A549 (cell line): Measurements from ENCODE around the gene TLNRD1. TPM values are rescaled to one million over a fixed set of nuclear protein-coding genes. Genes with fewer than 3 reads are reported as not detected.

ENCODE experiments used
- ATAC-seq, 2 experiments: fragments of 200-7000 bp in 1 of 2; fragments of >200 bp in 1 of 2; cut with Nextera tagmentation in 1 of 2; cut with Tn5 transposase in 1 of 2; 3 replicates each; pipeline versions ENCODE4 v1.8.0 to v1.9.1; 2018 to 2020; ENCODE audit warnings: mild to moderate bottlenecking in 1 of 2, moderate library complexity in 1 of 2
- CTCF ChIA-PET: fragments of 300-600 bp; sonication (Branson Sonifier 250); formaldehyde crosslinking; extraction: SDS; loops from one replicate; lab custom pipeline; 2021; ENCODE audit warnings: antibody characterized with exemption, inconsistent platforms; lab: Yijun Ruan, JAX
- POLR2A ChIA-PET: fragments of 350-600 bp; formaldehyde crosslinking; extraction: SDS; loops from one replicate; lab custom pipeline; 2021; ENCODE audit warnings: antibody characterized with exemption, inconsistent platforms; lab: Yijun Ruan, JAX
- DNase-seq, 2 experiments: peaks; one replicate each; pipeline versions ENCODE4 v3.0.0 to v3.0.0-alpha.2; 2011 to 2016; ENCODE audit warnings: low read depth in 1 of 2, low spot score in 1 of 2
- FAIRE-seq: peaks from 2 replicates; lab custom pipeline; 2011; peaks lifted over from hg19 to GRCh38; lab: Jason Lieb, UNC
- H3K27ac ChIP-seq, 2 experiments: fragments of >200 bp; sonication (Bioruptor Twin); formaldehyde crosslinking; 3 replicates each; pipeline ENCODE4 v1.5.1; 2016 to 2017
- H3K4me1 ChIP-seq: fragments of >200 bp; sonication (Bioruptor Twin); formaldehyde crosslinking; 3 replicates; pipeline ENCODE4 v1.6.1; 2016
- H3K4me2 ChIP-seq: fragments of >200 bp; sonication (Bioruptor Twin); formaldehyde crosslinking; 3 replicates; pipeline ENCODE4 v1.6.1; 2016
- H3K4me3 ChIP-seq: fragments of >200 bp; sonication (Bioruptor Twin); formaldehyde crosslinking; 3 replicates; pipeline ENCODE4 v1.5.1; 2016
- H3K9me3 ChIP-seq: fragments of >200 bp; sonication (Bioruptor Twin); formaldehyde crosslinking; 3 replicates; pipeline ENCODE4 v1.6.1; 2016
- CBX2 ChIP-seq: fragments of 200-600 bp; sonication (generic); IDR thresholded peaks from 2 replicates; pipeline ENCODE4 v1.6.1; 2016; ENCODE audit warnings: low read depth, mild to moderate bottlenecking, borderline replicate concordance
- CEBPB ChIP-seq, 2 experiments: fragments of >200 bp in 1 of 2; sonication (Bioruptor Twin) in 1 of 2; formaldehyde crosslinking in 1 of 2; IDR thresholded peaks; 2 replicates each; pipeline ENCODE4 v1.6.1; 2012 to 2016
- CHD2 ChIP-seq: fragments of 150-350 bp; IDR thresholded peaks from 2 replicates; pipeline ENCODE4 v1.6.1; 2014; ENCODE audit warnings: low read length; ENCODE audit not compliant: partially characterized antibody
- CHD4 ChIP-seq: fragments of 200-600 bp; sonication (generic); IDR thresholded peaks from 2 replicates; pipeline ENCODE4 v1.6.1; 2016; ENCODE audit warnings: antibody characterized with exemption, mild to moderate bottlenecking, borderline replicate concordance
- EHF ChIP-seq: fragments of 250-450 bp; sonication (Bioruptor Pico); IDR thresholded peaks from 2 replicates; pipeline ENCODE4 v1.5.0; 2020; ENCODE audit warnings: mild to moderate bottlenecking
- EHMT2 ChIP-seq: fragments of 200-600 bp; sonication (generic); IDR thresholded peaks from 2 replicates; pipeline ENCODE4 v1.6.1; 2016; ENCODE audit warnings: antibody characterized with exemption, low read depth, mild to moderate bottlenecking, moderate library complexity
- FOSB ChIP-seq: fragments of 250-450 bp; sonication (Bioruptor Pico); IDR thresholded peaks from 2 replicates; pipeline ENCODE4 v1.5.0; 2020; ENCODE audit warnings: mild to moderate bottlenecking, moderate library complexity
- HDAC2 ChIP-seq: fragments of 200-600 bp; sonication (generic); IDR thresholded peaks from 2 replicates; pipeline ENCODE4 v1.6.1; 2016
- HEYL ChIP-seq: fragments of 250-450 bp; sonication (Bioruptor Pico); IDR thresholded peaks from 2 replicates; pipeline ENCODE4 v1.8.0; 2021; ENCODE audit warnings: mild to moderate bottlenecking, moderate library complexity
- HOXB13 ChIP-seq: fragments of 250-450 bp; sonication (Bioruptor Pico); IDR thresholded peaks from 2 replicates; pipeline ENCODE4 v1.5.0; 2020; ENCODE audit warnings: low read depth, mild to moderate bottlenecking, moderate library complexity
- JUNB ChIP-seq: fragments of >200 bp; sonication (Bioruptor Twin); formaldehyde crosslinking; IDR thresholded peaks from 2 replicates; pipeline ENCODE4 v1.6.1; 2016
- KDM1A ChIP-seq: fragments of 200-600 bp; sonication (generic); IDR thresholded peaks from 2 replicates; pipeline ENCODE4 v1.6.1; 2016; ENCODE audit warnings: low read depth, mild to moderate bottlenecking
- MAFK ChIP-seq: fragments of 450-650 bp; IDR thresholded peaks from 2 replicates; pipeline ENCODE4 v1.6.1; 2014; ENCODE audit not compliant: partially characterized antibody
- MYC ChIP-seq: IDR thresholded peaks from 2 replicates; pipeline ENCODE4 v1.6.1; 2012; ENCODE audit warnings: mild to moderate bottlenecking, inconsistent platforms, low read length, improper control_type of control experiment, borderline replicate concordance
- NFE2L2 ChIP-seq: fragments of 150-350 bp; conservative IDR thresholded peaks from 2 replicates; pipeline ENCODE4 v1.6.1; 2014; ENCODE audit warnings: low read length
- NPAS2 ChIP-seq: fragments of 250-450 bp; sonication (Bioruptor Pico); IDR thresholded peaks from 2 replicates; pipeline ENCODE4 v1.8.0; 2022; ENCODE audit warnings: mild to moderate bottlenecking, moderate library complexity, borderline replicate concordance
- PHF8 ChIP-seq: fragments of 200-600 bp; sonication (generic); IDR thresholded peaks from 2 replicates; pipeline ENCODE4 v1.6.1; 2016; ENCODE audit warnings: low read depth, mild to moderate bottlenecking, antibody characterized with exemption, moderate library complexity, borderline replicate concordance
- POLR2AphosphoS2 ChIP-seq: conservative IDR thresholded peaks from 2 replicates; pipeline ENCODE4 v1.6.1; 2012; ENCODE audit warnings: low read length, improper control_type of control experiment, inconsistent platforms
- RARB ChIP-seq: fragments of 250-450 bp; sonication (Bioruptor Pico); IDR thresholded peaks from 2 replicates; pipeline ENCODE4 v1.8.0; 2021; ENCODE audit warnings: mild to moderate bottlenecking, moderate library complexity
- RCOR1 ChIP-seq: fragments of 150-350 bp; IDR thresholded peaks from 2 replicates; pipeline ENCODE4 v1.6.1; 2014; ENCODE audit warnings: antibody characterized with exemption, low read length, low read depth
- SREBF2 ChIP-seq: fragments of 450-650 bp; IDR thresholded peaks from 2 replicates; pipeline ENCODE4 v1.6.1; 2014; ENCODE audit warnings: mild to moderate bottlenecking, moderate library complexity
- TFCP2L1 ChIP-seq: fragments of 250-450 bp; sonication (Bioruptor Pico); IDR thresholded peaks from 2 replicates; pipeline ENCODE4 v1.5.0; 2021; ENCODE audit warnings: mild to moderate bottlenecking
- ZC3H11A ChIP-seq: fragments of 450-650 bp; IDR thresholded peaks from 2 replicates; pipeline ENCODE4 v1.6.1; 2014; ENCODE audit warnings: antibody characterized with exemption, mild to moderate bottlenecking
- ZSCAN20 ChIP-seq: fragments of 250-450 bp; sonication (Bioruptor Pico); IDR thresholded peaks from 2 replicates; pipeline ENCODE4 v1.8.0; 2022; ENCODE audit warnings: mild to moderate bottlenecking, moderate library complexity
- WGBS: methylation state at CpG from one replicate; pipeline ENCODE4 v1.1.6; 2017; ENCODE audit errors: missing lambda C conversion rate; 5-methylcytosine and 5-hydroxymethylcytosine counted together
- polyA plus RNA-seq, 4 experiments: library from polyadenylated mRNA; depleted of rRNA in 3 of 4; stranded (reverse); fragments of >200 nt; fragmentation: RNase III in 1 of 4; extraction: RNeasy Plus Mini Kit Qiagen cat#74134 plus additional on column Dnase treatment in 1 of 4; gene quantifications; 2 replicates in 3 of 4; 3 replicates in 1 of 4; pipeline ENCODE4 v1.2.3, GENCODE V29; 2011 to 2017
- TF ChIP-seq, protein P1 (sequence below): fragments of 250-450 bp; sonication (Bioruptor Pico); IDR thresholded peaks from 2 replicates; pipeline ENCODE4 v1.5.0; 2021; ENCODE audit warnings: mild to moderate bottlenecking, moderate library complexity, borderline replicate concordance
- TF ChIP-seq, protein P2 (sequence below): fragments of 150-350 bp; IDR thresholded peaks from 2 replicates; pipeline ENCODE4 v1.6.1; 2014; ENCODE audit warnings: low read depth, mild to moderate bottlenecking, low read length
- TF ChIP-seq, protein P3 (sequence below): fragments of >200 bp; sonication (Bioruptor Twin); formaldehyde crosslinking; IDR thresholded peaks from 2 replicates; pipeline ENCODE4 v1.6.1; 2016
- TF ChIP-seq, protein P4 (sequence below): fragments of 200-600 bp; sonication (generic); IDR thresholded peaks from 2 replicates; pipeline ENCODE4 v1.6.1; 2016; ENCODE audit warnings: antibody characterized with exemption, mild to moderate bottlenecking, moderate library complexity
- TF ChIP-seq, protein P5 (sequence below): fragments of >200 bp; sonication (Bioruptor Twin); formaldehyde crosslinking; IDR thresholded peaks from 3 replicates; pipeline ENCODE4 v1.6.1; 2016

TLNRD1 gene
- polyA plus RNA-seq, 2 of the 4 experiments (the other 2 are of a cell fraction) = 6.6 to 7.2 TPM

DNA sequence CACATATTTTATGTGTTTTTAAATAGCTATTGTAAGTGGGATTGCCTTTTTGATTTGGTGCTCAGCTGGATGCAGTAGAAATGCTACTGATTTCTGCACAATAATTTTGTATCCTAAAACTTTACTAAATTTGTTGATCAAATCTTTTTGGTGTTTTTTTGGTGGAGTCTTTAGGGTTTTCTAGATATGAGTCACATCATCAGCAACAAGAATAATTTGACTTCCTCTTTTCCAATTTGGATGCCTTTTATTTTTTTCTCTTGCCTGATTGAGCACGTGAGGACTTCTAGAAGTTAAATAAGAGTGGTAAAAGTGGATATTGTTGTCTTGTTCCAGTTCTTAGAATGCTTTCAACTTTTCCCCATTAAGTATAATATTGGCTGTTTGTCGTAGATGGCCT lies 51.3 kb downstream of the TLNRD1 start (continued):
- TF ChIP-seq, protein P1, sequence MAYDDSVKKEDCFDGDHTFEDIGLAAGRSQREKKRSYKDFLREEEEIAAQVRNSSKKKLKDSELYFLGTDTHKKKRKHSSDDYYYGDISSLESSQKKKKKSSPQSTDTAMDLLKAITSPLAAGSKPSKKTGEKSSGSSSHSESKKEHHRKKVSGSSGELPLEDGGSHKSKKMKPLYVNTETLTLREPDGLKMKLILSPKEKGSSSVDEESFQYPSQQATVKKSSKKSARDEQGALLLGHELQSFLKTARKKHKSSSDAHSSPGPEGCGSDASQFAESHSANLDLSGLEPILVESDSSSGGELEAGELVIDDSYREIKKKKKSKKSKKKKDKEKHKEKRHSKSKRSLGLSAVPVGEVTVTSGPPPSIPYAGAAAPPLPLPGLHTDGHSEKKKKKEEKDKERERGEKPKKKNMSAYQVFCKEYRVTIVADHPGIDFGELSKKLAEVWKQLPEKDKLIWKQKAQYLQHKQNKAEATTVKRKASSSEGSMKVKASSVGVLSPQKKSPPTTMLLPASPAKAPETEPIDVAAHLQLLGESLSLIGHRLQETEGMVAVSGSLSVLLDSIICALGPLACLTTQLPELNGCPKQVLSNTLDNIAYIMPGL (CRISPR knock-in tag) = no peak
- TF ChIP-seq FOSB (CRISPR knock-in tag) (no peak), HEYL (CRISPR knock-in tag) (no peak)
- TF ChIP-seq, all 56 proteins: peak for 0

DNA sequence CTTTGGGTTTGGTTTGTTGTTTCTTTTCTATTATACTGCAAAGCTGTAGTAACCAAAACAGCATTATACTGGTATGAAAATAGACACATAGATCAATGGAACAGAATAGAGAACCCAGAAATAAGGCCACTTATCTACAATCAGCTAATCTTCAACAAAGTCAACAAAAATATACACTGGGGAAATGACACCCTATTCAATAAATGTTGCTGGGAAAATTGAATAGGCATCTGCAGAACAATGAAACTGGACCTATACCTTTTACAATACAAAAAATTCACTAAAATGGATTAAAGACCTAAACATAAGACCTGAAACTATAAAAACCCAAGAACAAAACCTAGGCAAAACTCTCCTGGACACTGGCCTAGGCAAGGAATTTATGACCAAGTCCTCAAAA lies 52.9 kb downstream of the TLNRD1 start:
- Histone ChIP-seq H3K27ac (no peak overlapping the region), H3K4me2 (no peak overlapping the region), H3K4me3 (no peak overlapping the region), H3K9me3 (0 out of 3 replicates have a peak, but pooled peaks cover 7% of the 10 kb centered on the region), H3K4me1 (no peaks in the 10 kb centered on the region)
- ATAC-seq = no peak
- CTCF ChIA-PET = no interaction called here
- DNase-seq = no peak
- no peak for FAIRE-seq
- POLR2A ChIA-PET = no interaction called here
- TF ChIP-seq PHF8 (no peak), ZSCAN20 (no peak), CEBPB (IDR thresholded peaks at IDR 0.05) (no peak), NPAS2 (CRISPR knock-in tag) (no peak), MAFK (no peak), HDAC2 (no peak), ZC3H11A (no peak), CBX2 (no peak), EHF (CRISPR knock-in tag) (no peak), CHD2 (no peak), POLR2AphosphoS2 (no peak), EHMT2 (no peak)
- TF ChIP-seq, protein P2, sequence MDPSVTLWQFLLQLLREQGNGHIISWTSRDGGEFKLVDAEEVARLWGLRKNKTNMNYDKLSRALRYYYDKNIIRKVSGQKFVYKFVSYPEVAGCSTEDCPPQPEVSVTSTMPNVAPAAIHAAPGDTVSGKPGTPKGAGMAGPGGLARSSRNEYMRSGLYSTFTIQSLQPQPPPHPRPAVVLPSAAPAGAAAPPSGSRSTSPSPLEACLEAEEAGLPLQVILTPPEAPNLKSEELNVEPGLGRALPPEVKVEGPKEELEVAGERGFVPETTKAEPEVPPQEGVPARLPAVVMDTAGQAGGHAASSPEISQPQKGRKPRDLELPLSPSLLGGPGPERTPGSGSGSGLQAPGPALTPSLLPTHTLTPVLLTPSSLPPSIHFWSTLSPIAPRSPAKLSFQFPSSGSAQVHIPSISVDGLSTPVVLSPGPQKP = no peak
- TF ChIP-seq, protein P3, sequence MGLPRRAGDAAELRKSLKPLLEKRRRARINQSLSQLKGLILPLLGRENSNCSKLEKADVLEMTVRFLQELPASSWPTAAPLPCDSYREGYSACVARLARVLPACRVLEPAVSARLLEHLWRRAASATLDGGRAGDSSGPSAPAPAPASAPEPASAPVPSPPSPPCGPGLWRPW = no peak
- TF ChIP-seq, protein P4, sequence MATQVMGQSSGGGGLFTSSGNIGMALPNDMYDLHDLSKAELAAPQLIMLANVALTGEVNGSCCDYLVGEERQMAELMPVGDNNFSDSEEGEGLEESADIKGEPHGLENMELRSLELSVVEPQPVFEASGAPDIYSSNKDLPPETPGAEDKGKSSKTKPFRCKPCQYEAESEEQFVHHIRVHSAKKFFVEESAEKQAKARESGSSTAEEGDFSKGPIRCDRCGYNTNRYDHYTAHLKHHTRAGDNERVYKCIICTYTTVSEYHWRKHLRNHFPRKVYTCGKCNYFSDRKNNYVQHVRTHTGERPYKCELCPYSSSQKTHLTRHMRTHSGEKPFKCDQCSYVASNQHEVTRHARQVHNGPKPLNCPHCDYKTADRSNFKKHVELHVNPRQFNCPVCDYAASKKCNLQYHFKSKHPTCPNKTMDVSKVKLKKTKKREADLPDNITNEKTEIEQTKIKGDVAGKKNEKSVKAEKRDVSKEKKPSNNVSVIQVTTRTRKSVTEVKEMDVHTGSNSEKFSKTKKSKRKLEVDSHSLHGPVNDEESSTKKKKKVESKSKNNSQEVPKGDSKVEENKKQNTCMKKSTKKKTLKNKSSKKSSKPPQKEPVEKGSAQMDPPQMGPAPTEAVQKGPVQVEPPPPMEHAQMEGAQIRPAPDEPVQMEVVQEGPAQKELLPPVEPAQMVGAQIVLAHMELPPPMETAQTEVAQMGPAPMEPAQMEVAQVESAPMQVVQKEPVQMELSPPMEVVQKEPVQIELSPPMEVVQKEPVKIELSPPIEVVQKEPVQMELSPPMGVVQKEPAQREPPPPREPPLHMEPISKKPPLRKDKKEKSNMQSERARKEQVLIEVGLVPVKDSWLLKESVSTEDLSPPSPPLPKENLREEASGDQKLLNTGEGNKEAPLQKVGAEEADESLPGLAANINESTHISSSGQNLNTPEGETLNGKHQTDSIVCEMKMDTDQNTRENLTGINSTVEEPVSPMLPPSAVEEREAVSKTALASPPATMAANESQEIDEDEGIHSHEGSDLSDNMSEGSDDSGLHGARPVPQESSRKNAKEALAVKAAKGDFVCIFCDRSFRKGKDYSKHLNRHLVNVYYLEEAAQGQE = no peak

DNA sequence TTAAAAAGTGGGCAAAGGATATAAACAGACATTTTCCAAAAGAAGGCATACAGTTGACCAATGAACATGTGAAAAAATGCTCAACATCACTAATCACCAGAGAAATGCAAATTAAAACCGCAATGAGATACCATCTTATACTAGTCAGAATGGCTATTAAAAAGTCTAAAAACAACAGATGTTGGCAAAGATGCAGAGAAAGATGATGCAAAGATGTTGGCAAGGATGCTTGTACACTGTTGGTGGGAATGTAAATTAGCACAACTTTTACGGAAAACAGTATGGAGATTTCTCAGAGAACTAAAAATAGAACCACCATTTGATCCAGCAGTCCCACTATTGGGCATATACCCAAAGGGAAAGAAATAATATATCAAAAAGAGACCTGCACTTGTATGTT lies 53.5 kb downstream of the TLNRD1 start:
- TF ChIP-seq CBX2 = no peak
- no peak for TF ChIP-seq RCOR1
- TF ChIP-seq SREBF2 = no peak
- TF ChIP-seq MYC = no peak
- TF ChIP-seq NFE2L2 = no peak
- TF ChIP-seq JUNB = no peak
- no peak for TF ChIP-seq HOXB13 (CRISPR knock-in tag)
- TF ChIP-seq POLR2AphosphoS2 = no peak
- TF ChIP-seq CHD4 = no peak
- no peak for TF ChIP-seq TFCP2L1 (CRISPR knock-in tag)
- TF ChIP-seq RARB (CRISPR knock-in tag) = no peak
- TF ChIP-seq, protein P5, sequence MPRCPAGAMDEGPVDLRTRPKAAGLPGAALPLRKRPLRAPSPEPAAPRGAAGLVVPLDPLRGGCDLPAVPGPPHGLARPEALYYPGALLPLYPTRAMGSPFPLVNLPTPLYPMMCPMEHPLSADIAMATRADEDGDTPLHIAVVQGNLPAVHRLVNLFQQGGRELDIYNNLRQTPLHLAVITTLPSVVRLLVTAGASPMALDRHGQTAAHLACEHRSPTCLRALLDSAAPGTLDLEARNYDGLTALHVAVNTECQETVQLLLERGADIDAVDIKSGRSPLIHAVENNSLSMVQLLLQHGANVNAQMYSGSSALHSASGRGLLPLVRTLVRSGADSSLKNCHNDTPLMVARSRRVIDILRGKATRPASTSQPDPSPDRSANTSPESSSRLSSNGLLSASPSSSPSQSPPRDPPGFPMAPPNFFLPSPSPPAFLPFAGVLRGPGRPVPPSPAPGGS = no peak
- TF ChIP-seq EHF (CRISPR knock-in tag) = no peak
- TF ChIP-seq, protein P2 = no peak
- TF ChIP-seq KDM1A = no peak
- TF ChIP-seq, all 56 proteins: peak for 0
- no peak for ATAC-seq
- Histone ChIP-seq H3K4me1 (no peaks in the 10 kb centered on the region), H3K9me3 (0 out of 3 replicates have a peak, but pooled peaks cover 7% of the 10 kb centered on the region), H3K27ac (no peak overlapping the region), H3K4me2 (no peak overlapping the region), H3K4me3 (no peak overlapping the region)
- no peak for DNase-seq
- FAIRE-seq = peak; percentile 7
- ChIA-PET POLR2A (no interaction called here), CTCF (no interaction called here)
- WGBS = 23% methylated on average over 2 of the region's 2 CpGs
